HCT116 (cell line): Measurements from ENCODE around the gene MRPL20. TPM values are rescaled to one million over a fixed set of nuclear protein-coding genes. Genes with fewer than 3 reads are reported as not detected.
A peak's percentile ranks its signal among the peaks of the same experiment; 100 is the strongest.

Experiments
- ATAC-seq: fragments of 200-7000 bp; cut with Tn5 transposase; 2 replicates; pipeline ENCODE4 v1.9.1; 2020; ENCODE audit warnings: mild to moderate bottlenecking, moderate library complexity
- BruUV-seq: library from RNA; stranded (reverse); fragments of 400-500 nt; replicated peaks from 2 replicates; lab custom pipeline; 2021; lab: Mats Ljungman, UMichigan
- CTCF ChIA-PET: fragments of 300-600 bp; sonication (Branson Sonifier 250); formaldehyde crosslinking; loops from one replicate; lab custom pipeline; 2021; ENCODE audit warnings: antibody characterized with exemption; lab: Charles Lee
- POLR2A ChIA-PET: fragments of 300-600, 350-600 bp; sonication (Branson Sonifier 250); formaldehyde crosslinking; loops from one replicate; lab custom pipeline; 2021; ENCODE audit warnings: antibody characterized with exemption; lab: Charles Lee
- RAD21 ChIA-PET, 2 experiments: fragments of 300-600 bp; sonication (Branson Sonifier 250); formaldehyde crosslinking; loops; one replicate each; lab custom pipeline; 2023; ENCODE audit warnings: low total read pairs in 2 of 2; ENCODE audit not compliant: uncharacterized antibody in 2 of 2, unreplicated experiment in 2 of 2, low non-redundant PET in 1 of 2; lab: Charles Lee
- DNase-seq: peaks from one replicate; pipeline ENCODE4 v3.0.0-alpha.2; 2010; ENCODE audit warnings: low read depth, low spot score
- H2AFZ ChIP-seq: fragments of 200-600 bp; shearing (Covaris generic), sonication (generic); 2 replicates; pipeline ENCODE4 v1.6.1; 2017; ENCODE audit warnings: low read depth, mixed run types, mixed read lengths, antibody characterized with exemption, low read length; ENCODE audit not compliant: poor library complexity, severe bottlenecking
- H3K27ac ChIP-seq: 2 replicates; pipeline ENCODE4 v1.5.1; 2012; ENCODE audit warnings: low read depth, low read length
- H3K27me3 ChIP-seq: fragments of 200-600 bp; sonication (generic); 2 replicates; pipeline ENCODE4 v1.6.1; 2016; ENCODE audit warnings: mixed run types, low read length, mixed read lengths; ENCODE audit not compliant: insufficient read depth
- H3K36me3 ChIP-seq, 2 experiments: fragments of 200-500 bp in 1 of 2; fragments of 200-600 bp in 1 of 2; sonication (Bioruptor generic) in 1 of 2; sonication (generic) in 1 of 2; 2 replicates each; pipeline versions ENCODE4 v1.5.1 to v1.6.1; 2014 to 2016; ENCODE audit warnings: low read length in 2 of 2, inconsistent platforms in 1 of 2, mixed read lengths in 1 of 2, mixed run types in 1 of 2; ENCODE audit not compliant: insufficient read depth in 2 of 2, control insufficient read depth in 1 of 2
- H3K4me1 ChIP-seq, 2 experiments: fragments of 200-600 bp in 1 of 2; sonication (generic) in 1 of 2; 2 replicates each; pipeline versions ENCODE4 v1.5.1 to v1.6.1; 2012 to 2017; ENCODE audit warnings: low read length in 2 of 2, inconsistent platforms in 1 of 2, mild to moderate bottlenecking in 1 of 2, mixed read lengths in 1 of 2, mixed run types in 1 of 2, moderate library complexity in 1 of 2; ENCODE audit not compliant: insufficient read depth in 2 of 2, control insufficient read depth in 1 of 2
- H3K4me2 ChIP-seq: fragments of 200-600 bp; sonication (generic); 2 replicates; pipeline ENCODE4 v1.6.1; 2017; ENCODE audit warnings: mixed run types, low read length, mixed read lengths
- H3K4me3 ChIP-seq, 2 experiments: fragments of 200-600 bp in 1 of 2; sonication (generic) in 1 of 2; replicated peaks in 1 of 2; 2 replicates each; pipeline ENCODE4 v1.5.1; 2011 to 2016; ENCODE audit warnings: low read length in 2 of 2, control low read depth in 1 of 2, low read depth in 1 of 2, mild to moderate bottlenecking in 1 of 2, mixed read lengths in 1 of 2, mixed run types in 1 of 2
- H3K79me2 ChIP-seq: fragments of 200-600 bp; sonication (generic); 2 replicates; pipeline ENCODE4 v1.6.1; 2017; ENCODE audit warnings: mild to moderate bottlenecking, mixed run types, low read length, moderate library complexity, mixed read lengths; ENCODE audit not compliant: insufficient read depth
- H3K9ac ChIP-seq: fragments of 200-600 bp; sonication (generic); 2 replicates; pipeline ENCODE4 v1.6.1; 2016; ENCODE audit warnings: low read length, mixed read lengths
- H3K9me2 ChIP-seq: fragments of 200-600 bp; sonication (generic), shearing (Covaris generic); 2 replicates; pipeline ENCODE4 v1.6.1; 2017; ENCODE audit warnings: mixed run types, mild to moderate bottlenecking, moderate library complexity; ENCODE audit not compliant: insufficient read depth
- H3K9me3 ChIP-seq, 2 experiments: fragments of 200-500 bp in 1 of 2; fragments of 200-600 bp in 1 of 2; sonication (Bioruptor generic) in 1 of 2; sonication (generic) in 1 of 2; 2 replicates each; pipeline ENCODE4 v1.6.1; 2014 to 2017; ENCODE audit warnings: low read length in 2 of 2, mixed read lengths in 2 of 2, inconsistent platforms in 1 of 2, low read depth in 1 of 2, mild to moderate bottlenecking in 1 of 2, mixed run types in 1 of 2, moderate library complexity in 1 of 2; ENCODE audit not compliant: control insufficient read depth in 1 of 2, insufficient read depth in 1 of 2
- H4K20me1 ChIP-seq: fragments of 200-600 bp; sonication (generic), shearing (Covaris generic); 2 replicates; pipeline ENCODE4 v1.6.1; 2017; ENCODE audit warnings: mixed run types, mild to moderate bottlenecking, moderate library complexity; ENCODE audit not compliant: insufficient read depth
- CEBPB ChIP-seq: IDR thresholded peaks from 2 replicates; pipeline ENCODE4 v1.6.1; 2012; ENCODE audit warnings: low read depth
- CTCF ChIP-seq, 3 experiments: fragments of 200-600 bp in 1 of 3; sonication (generic) in 1 of 3; IDR thresholded peaks in 2 of 3; conservative IDR thresholded peaks in 1 of 3; 2 replicates each; pipeline ENCODE4 v1.5.1; 2012 to 2017; ENCODE audit warnings: low read depth in 2 of 3, low read length in 2 of 3, antibody characterized with exemption in 1 of 3, borderline replicate concordance in 1 of 3, control low read depth in 1 of 3, mild to moderate bottlenecking in 1 of 3, mixed read lengths in 1 of 3, mixed run types in 1 of 3, moderate library complexity in 1 of 3; ENCODE audit not compliant: insufficient read depth in 1 of 3
- FOSL1 ChIP-seq: IDR thresholded peaks from 2 replicates; pipeline ENCODE4 v1.6.1; 2012; ENCODE audit warnings: low read depth
- JUND ChIP-seq: IDR thresholded peaks from 2 replicates; pipeline ENCODE4 v1.6.1; 2012
- RAD21 ChIP-seq: IDR thresholded peaks from 2 replicates; pipeline ENCODE4 v1.6.1; 2012; ENCODE audit warnings: low read depth, mild to moderate bottlenecking
- SIN3A ChIP-seq: IDR thresholded peaks from 2 replicates; pipeline ENCODE4 v1.6.1; 2012; ENCODE audit warnings: low read depth
- SRF ChIP-seq: IDR thresholded peaks from 2 replicates; pipeline ENCODE4 v1.6.1; 2012; ENCODE audit warnings: low read depth
- TCF7L2 ChIP-seq: IDR thresholded peaks from 2 replicates; pipeline ENCODE4 v1.7.0; 2011; ENCODE audit warnings: borderline replicate concordance, inconsistent platforms; ENCODE audit not compliant: insufficient read depth, insufficient read length; ENCODE audit errors: extremely low read depth
- ZNF274 ChIP-seq: fragments of 200-500 bp; sonication (Bioruptor generic); IDR thresholded peaks from 2 replicates; pipeline ENCODE4 v1.6.1; 2014; ENCODE audit warnings: mild to moderate bottlenecking, low read depth, low read length, inconsistent platforms
- intact Hi-C: fragments of 100-400 bp; cut with micrococcal nuclease; formaldehyde crosslinking; loops from 2 replicates; pipeline ENCODE4 v1.10.0; 2022
- total RNA-seq: library from RNA; stranded (reverse); gene quantifications from one replicate; pipeline ENCODE4 v1.2.1, GENCODE V29; 2021; ENCODE audit not compliant: unreplicated experiment

The MRPL20 gene
- total RNA-seq, 1 experiment from 2014 or later = 131 TPM

DNA sequence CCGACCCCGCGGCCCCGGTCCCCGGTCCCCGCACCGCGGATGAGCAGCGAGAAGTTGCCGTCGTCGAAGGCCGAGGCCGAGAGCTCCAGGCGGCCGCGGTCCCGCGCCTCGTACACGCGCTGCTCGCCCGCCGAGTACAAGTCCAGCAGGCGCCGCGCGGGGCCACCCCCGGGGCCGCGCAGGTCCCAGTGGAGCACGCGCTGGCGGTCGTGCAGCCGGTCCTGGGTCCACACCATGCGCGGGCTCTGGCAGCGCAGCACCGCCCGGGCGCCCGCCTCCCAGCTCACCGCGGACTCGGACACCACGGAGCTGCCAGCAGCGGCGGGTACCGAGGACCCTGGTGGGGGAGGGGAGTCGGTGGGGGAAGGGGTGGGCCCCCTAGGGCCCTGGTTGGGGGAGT is 51.7 kb downstream of the MRPL20 start:
- no peak overlapping the region for H2AFZ ChIP-seq
- no peaks in the 10 kb centered on the region for H3K79me2 ChIP-seq
- no peaks in the 10 kb centered on the region for H3K36me3 ChIP-seq
- peak overlapping the region; percentile 40 for H3K4me2 ChIP-seq
- H3K9me3 ChIP-seq = no peaks in the 10 kb centered on the region
- H3K9ac ChIP-seq = no peak overlapping the region
- no peaks in the 10 kb centered on the region for H4K20me1 ChIP-seq
- peak; percentile 18; the same call in 1 of the 2 replicates for ATAC-seq
- ChIA-PET RAD21 (no interaction called here), POLR2A (no interaction called here), CTCF (no interaction called here)
- intact Hi-C loops = no loop called here
- no peaks in the 10 kb centered on the region for H3K9me2 ChIP-seq
- TF ChIP-seq FOSL1 (no peak), SIN3A (no peak), RAD21 (no peak), CTCF (IDR thresholded peaks at IDR 0.05 in 2 of 3, conservative IDR thresholded peaks at IDR 0.05 in 1 of 3; ENCODE audit: borderline replicate concordance in 1 of 3, insufficient read depth in 1 of 3, low read depth in 2 of 3, low read length in 2 of 3) (no peak), CEBPB (no peak), SRF (no peak), JUND (no peak), TCF7L2 (no peak), ZNF274 (no peak)
- H3K27ac ChIP-seq = no peak overlapping the region
- DNase-seq = no peak
- H3K4me3 ChIP-seq = no peak overlapping the region
- peaks cover 21 to 62% of the 10 kb centered on the region in 2 experiments for H3K4me1 ChIP-seq
- BruUV-seq = no TSS peak
- H3K27me3 ChIP-seq = no peaks in the 10 kb centered on the region
